Erythroblast (primary cell): ENCODE results near the gene CCSER1.

Source experiments
- GATA1 ChIP-seq: IDR thresholded peaks from 2 replicates; pipeline ENCODE4 v1.6.1; 2011; ENCODE audit warnings: low read depth, mild to moderate bottlenecking, control low read depth, low read length, moderate library complexity
- POLR2A ChIP-seq: IDR thresholded peaks from 2 replicates; pipeline ENCODE4 v1.6.1; 2011; ENCODE audit warnings: mild to moderate bottlenecking, low read length

DNA sequence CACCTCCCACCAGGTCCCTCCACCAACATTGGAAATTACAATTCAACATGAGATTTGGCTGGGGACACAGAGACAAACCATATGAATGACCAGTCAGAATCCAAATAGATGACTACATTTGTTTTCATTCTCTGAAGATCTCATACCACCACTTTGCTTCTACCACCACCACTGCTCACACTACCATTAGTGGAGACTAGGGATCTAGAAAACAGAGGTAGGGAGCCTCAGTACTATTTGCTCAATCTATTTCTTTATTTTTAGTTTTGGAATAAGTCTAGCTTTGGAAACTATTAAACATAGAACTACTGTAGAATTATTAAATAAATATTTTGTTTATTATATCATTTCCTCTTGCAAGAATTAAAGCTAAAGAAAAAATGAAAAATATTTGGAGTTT, 727.9 kb downstream of the CCSER1 start:
- TF ChIP-seq POLR2A: no peak
- TF ChIP-seq GATA1: no peak
